Left lung (tissue), 10 donors: ENCODE results near the gene MRPS12. TPM values are rescaled to one million over a fixed set of nuclear protein-coding genes. Genes with fewer than 3 reads are reported as not detected.

ENCODE experiments used
- ATAC-seq: fragments of 200-7000 bp; cut with Tn5 transposase; one replicate; pipeline ENCODE4 v1.9.1; 2020; ENCODE audit warnings: moderate library complexity
- DNase-seq, 4 donors: peaks; one replicate each; pipeline ENCODE4 v3.0.0-alpha.2; 2013 to 2020
- H3K27ac ChIP-seq, 2 donors: fragments of 200-600 bp; sonication (generic) in 1 of 2; one replicate each; pipeline versions ENCODE4 v1.5.0 to v1.8.0; 2020 to 2021
- H3K27me3 ChIP-seq, 2 donors: fragments of 200-600 bp; sonication (generic) in 1 of 2; one replicate each; pipeline versions ENCODE4 v1.5.0 to v1.8.0; 2020 to 2021
- H3K36me3 ChIP-seq, 2 donors: fragments of 200-600 bp; sonication (generic) in 1 of 2; one replicate each; pipeline versions ENCODE4 v1.5.0 to v1.8.0; 2020 to 2021
- H3K4me1 ChIP-seq, 2 donors: fragments of 200-600 bp; one replicate each; pipeline ENCODE4 v1.8.0; 2021
- H3K4me3 ChIP-seq, 2 donors: fragments of 200-600 bp; sonication (generic) in 1 of 2; one replicate each; pipeline versions ENCODE4 v1.5.0 to v1.8.0; 2020 to 2021; ENCODE audit warnings: mild to moderate bottlenecking in 1 of 2
- H3K9me3 ChIP-seq, 2 donors: fragments of 200-600 bp; sonication (generic) in 1 of 2; one replicate each; pipeline versions ENCODE4 v1.5.0 to v1.8.0; 2020 to 2021
- intact Hi-C, 2 donors: fragments of 100-400 bp; cut with DNase I; formaldehyde crosslinking; loops; one replicate each; pipeline versions ENCODE4 v1.11.2 to v1.14.2; 2022
- polyA plus RNA-seq, 6 donors: library from polyadenylated mRNA; unstranded; fragments of 120-200 nt; gene quantifications; one replicate each; pipeline ENCODE4 v1.2.1, GENCODE V29; 2013; ENCODE audit not compliant: insufficient read length in 6 of 6
- total RNA-seq, 2 donors: library from RNA; stranded (reverse); fragmentation: NEBNext Ultra II Directional; extraction: Animal tissue kit (Norgen Biotek cat#: 25700); gene quantifications; one replicate each; pipeline ENCODE4 v1.2.1, GENCODE V29; 2021
- TF ChIP-seq, protein P1 (sequence below), 2 donors: fragments of 200-600 bp; sonication (generic) in 1 of 2; IDR thresholded peaks; one replicate each; pipeline versions ENCODE4 v1.5.0 to v1.8.0; 2021; ENCODE audit warnings: antibody characterized with exemption in 2 of 2
- donor health status: DM: no; HTN: yes; CAD: no.
- donor health status: DM: no; HTN: no; CAD: no.

Gene MRPS12
- total and polyA plus RNA-seq, 8 donors: 11.8 to 39.8 (median 16.8) TPM

DNA sequence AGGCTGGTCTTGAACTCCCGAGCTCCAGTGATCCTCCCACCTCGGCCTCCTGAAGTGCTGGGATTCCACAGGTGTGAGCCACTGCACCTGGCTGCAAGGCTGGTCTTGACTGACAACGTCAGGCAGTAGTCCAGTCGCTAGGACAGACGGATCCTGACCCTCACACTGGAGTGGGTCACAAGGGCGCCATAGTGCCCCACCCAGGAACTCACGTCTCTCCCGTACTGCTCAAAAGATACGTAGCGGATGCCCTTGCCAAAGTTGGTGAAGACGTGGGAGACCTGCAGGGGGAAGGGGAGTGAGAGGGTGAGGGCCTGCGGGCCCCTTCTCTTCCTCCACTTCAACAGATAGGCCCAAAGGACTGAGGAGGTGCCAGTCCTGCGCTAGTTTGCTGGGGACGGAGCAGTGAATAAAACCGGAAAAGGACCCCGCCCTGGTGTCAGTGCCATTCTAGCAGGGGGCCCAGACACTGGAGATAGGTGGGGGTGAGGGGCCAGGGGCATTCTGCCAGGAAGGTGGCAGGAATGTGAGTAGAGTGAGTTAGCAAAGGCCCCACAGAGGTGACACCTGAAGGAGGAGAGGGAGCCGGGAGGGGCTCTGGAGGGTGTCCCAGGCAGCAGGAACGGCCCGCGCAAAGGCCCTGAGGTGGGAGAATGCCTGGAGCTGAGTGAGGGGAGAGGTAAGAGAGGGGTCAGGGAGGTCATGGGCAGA, 11.9 kb downstream of the MRPS12 start:
- no peaks in the 10 kb centered on the region for H3K36me3 ChIP-seq
- H3K27ac ChIP-seq: no peak overlapping the region
- no peak overlapping the region for H3K4me3 ChIP-seq
- no peaks in the 10 kb centered on the region for H3K9me3 ChIP-seq
- H3K4me1 ChIP-seq: no peaks in the 10 kb centered on the region
- TF ChIP-seq, protein P1, sequence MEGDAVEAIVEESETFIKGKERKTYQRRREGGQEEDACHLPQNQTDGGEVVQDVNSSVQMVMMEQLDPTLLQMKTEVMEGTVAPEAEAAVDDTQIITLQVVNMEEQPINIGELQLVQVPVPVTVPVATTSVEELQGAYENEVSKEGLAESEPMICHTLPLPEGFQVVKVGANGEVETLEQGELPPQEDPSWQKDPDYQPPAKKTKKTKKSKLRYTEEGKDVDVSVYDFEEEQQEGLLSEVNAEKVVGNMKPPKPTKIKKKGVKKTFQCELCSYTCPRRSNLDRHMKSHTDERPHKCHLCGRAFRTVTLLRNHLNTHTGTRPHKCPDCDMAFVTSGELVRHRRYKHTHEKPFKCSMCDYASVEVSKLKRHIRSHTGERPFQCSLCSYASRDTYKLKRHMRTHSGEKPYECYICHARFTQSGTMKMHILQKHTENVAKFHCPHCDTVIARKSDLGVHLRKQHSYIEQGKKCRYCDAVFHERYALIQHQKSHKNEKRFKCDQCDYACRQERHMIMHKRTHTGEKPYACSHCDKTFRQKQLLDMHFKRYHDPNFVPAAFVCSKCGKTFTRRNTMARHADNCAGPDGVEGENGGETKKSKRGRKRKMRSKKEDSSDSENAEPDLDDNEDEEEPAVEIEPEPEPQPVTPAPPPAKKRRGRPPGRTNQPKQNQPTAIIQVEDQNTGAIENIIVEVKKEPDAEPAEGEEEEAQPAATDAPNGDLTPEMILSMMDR (IDR thresholded peaks at IDR 0.05): no peak
- no peak for DNase-seq
- no peak for ATAC-seq
- H3K27me3 ChIP-seq: no peaks in the 10 kb centered on the region
- intact Hi-C loops: no loop called here

DNA sequence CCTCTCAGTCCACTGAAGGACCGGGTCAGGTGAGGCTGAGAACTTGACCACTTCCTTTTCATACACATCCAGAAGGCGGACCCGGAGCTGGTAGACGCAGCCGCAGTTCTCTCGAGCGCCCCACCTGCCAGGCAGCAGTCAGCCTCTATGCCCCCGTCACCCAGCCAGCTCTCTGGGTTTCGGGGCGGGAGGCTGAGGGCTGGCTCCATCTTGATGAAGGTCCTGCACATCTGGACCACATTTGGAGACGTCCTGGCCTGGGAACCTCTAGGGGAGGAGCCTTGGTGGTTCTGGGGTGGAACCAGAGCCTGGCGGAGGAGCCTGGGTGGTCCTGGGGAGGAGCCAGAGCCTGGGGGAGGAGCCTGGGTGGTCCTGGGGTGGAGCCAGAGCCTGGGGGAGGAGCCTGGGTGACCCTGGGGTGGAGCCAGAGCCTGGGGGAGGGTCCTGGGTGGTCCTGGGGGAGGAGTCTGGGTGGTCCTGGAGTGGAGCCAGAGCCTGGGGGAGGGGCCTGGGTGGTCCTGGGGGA, 14.3 kb downstream of the MRPS12 start:
- intact Hi-C loops: no loop called here
- no peak overlapping the region for H3K4me3 ChIP-seq
- H3K9me3 ChIP-seq: no peaks in the 10 kb centered on the region
- no peak overlapping the region for H3K27ac ChIP-seq
- H3K36me3 ChIP-seq: no peaks in the 10 kb centered on the region
- peaks cover 3 to 7% of the 10 kb centered on the region in 2 donors for H3K4me1 ChIP-seq
- TF ChIP-seq, protein P1 (IDR thresholded peaks at IDR 0.05): no peak
- no peak for ATAC-seq
- no peak for DNase-seq
- peaks cover 0 to 11% of the 10 kb centered on the region in 2 donors for H3K27me3 ChIP-seq

- Histone ChIP-seq H3K36me3 (no peaks in the 10 kb centered on the region), H3K27me3 (peaks cover 0 to 17% of the 10 kb centered on the region in 2 donors), H3K27ac (no peak overlapping the region), H3K4me1 (peaks cover 6 to 13% of the 10 kb centered on the region in 2 donors), H3K4me3 (no peak overlapping the region), H3K9me3 (no peaks in the 10 kb centered on the region)
- TF ChIP-seq, protein P1 (IDR thresholded peaks at IDR 0.05): no peak
- DNase-seq (no peak), ATAC-seq (no peak)
- intact Hi-C loops: no loop called here
Measured at GRCh38 chr19:38945562-38946228, 15.0 kb downstream of the MRPS12 start.

DNA sequence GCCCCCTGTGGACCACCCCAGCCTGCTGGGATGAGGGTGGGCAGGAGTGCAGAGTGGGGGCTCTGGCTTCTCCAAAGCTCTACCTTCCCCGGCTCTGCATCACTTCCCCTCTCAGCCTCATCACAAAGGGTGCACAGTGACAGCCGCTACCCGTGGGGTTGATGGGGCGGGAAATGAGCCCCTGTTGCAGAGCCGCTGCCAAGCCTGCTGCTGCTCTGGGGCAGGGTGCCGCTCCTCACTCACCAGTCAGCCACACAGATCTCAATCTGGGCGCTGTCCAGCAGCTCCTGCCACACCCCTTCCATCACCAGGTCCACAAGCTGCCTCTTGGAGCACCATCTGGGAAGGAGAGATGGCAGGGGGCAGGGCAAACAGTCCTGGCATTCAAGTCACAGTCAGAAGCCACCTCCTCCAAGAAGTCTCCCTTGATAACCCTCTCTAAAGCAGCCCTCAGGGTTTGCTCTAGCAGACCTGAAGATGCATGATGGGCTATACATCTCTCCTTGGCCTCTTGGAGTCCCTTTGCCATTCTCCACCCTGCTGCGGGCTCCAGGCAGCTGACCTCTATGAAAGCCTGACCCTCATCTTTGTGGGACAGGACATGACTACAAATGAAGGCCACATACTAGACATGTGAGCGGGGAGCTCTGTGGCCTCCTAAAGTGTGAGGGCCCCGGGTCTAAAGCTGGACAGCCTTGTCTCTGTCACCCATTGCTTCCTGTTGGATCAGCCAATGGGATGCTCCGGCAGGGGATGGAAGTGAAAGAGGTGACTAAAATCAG, 15.7 kb downstream of the MRPS12 start:
- H3K4me1 ChIP-seq: peaks cover 6 to 13% of the 10 kb centered on the region in 2 donors
- no peak overlapping the region for H3K4me3 ChIP-seq
- H3K27me3 ChIP-seq: peaks cover 0 to 20% of the 10 kb centered on the region in 2 donors
- no peaks in the 10 kb centered on the region for H3K36me3 ChIP-seq
- intact Hi-C loops: no loop called here
- no peak overlapping the region for H3K27ac ChIP-seq
- DNase-seq (no peak), ATAC-seq (no peak)
- no peaks in the 10 kb centered on the region for H3K9me3 ChIP-seq
- TF ChIP-seq, protein P1 (IDR thresholded peaks at IDR 0.05): no peak
